HL-60 (cell line): Measurements from ENCODE around the gene TMEM130.

Experiments used
- DNase-seq, 2 experiments: peaks; one replicate each; pipeline ENCODE4 v3.0.0-alpha.2; 2010 to 2020; ENCODE audit warnings: low read depth in 1 of 2, low spot score in 1 of 2
- H3K27ac ChIP-seq: fragments of 250-450 bp; sonication (Bioruptor Pico); replicated peaks from 2 replicates; pipeline ENCODE4 v1.5.1; 2020; ENCODE audit warnings: mild to moderate bottlenecking, moderate library complexity
- H3K27me3 ChIP-seq: fragments of 250-450 bp; sonication (Bioruptor Pico); 2 replicates; pipeline ENCODE4 v1.5.1; 2021; ENCODE audit warnings: mild to moderate bottlenecking, moderate library complexity; ENCODE audit not compliant: insufficient read depth, poor library complexity, severe bottlenecking
- H3K4me3 ChIP-seq: replicated peaks from 2 replicates; pipeline ENCODE4 v1.5.1; 2011; ENCODE audit warnings: mild to moderate bottlenecking, control low read depth, low read length; ENCODE audit not compliant: insufficient read depth
- GABPA ChIP-seq: IDR thresholded peaks from 2 replicates; pipeline ENCODE4 v1.6.1; 2012; ENCODE audit warnings: low read depth
- POLR2AphosphoS5 ChIP-seq: IDR thresholded peaks from 2 replicates; pipeline ENCODE4 v1.6.1; 2012; ENCODE audit warnings: low read depth
- REST ChIP-seq: IDR thresholded peaks from 2 replicates; pipeline ENCODE4 v1.6.1; 2012; ENCODE audit warnings: low read depth; ENCODE audit not compliant: insufficient replicate concordance
- SPI1 ChIP-seq: IDR thresholded peaks from 2 replicates; pipeline ENCODE4 v1.6.1; 2012; ENCODE audit warnings: low read depth, mild to moderate bottlenecking, borderline replicate concordance
- TF ChIP-seq, protein P1 (sequence below): IDR thresholded peaks from one replicate; pipeline ENCODE4 v1.5.1; 2011; ENCODE audit warnings: low read length, control low read depth, inconsistent platforms; ENCODE audit not compliant: insufficient read depth

The TMEM130 gene

GRCh38 chr7:98892609-98893008 is 22.8 kb upstream of the TMEM130 start:
- H3K27ac ChIP-seq: no peak overlapping the region
- TF ChIP-seq SPI1: no peak
- TF ChIP-seq, protein P1, sequence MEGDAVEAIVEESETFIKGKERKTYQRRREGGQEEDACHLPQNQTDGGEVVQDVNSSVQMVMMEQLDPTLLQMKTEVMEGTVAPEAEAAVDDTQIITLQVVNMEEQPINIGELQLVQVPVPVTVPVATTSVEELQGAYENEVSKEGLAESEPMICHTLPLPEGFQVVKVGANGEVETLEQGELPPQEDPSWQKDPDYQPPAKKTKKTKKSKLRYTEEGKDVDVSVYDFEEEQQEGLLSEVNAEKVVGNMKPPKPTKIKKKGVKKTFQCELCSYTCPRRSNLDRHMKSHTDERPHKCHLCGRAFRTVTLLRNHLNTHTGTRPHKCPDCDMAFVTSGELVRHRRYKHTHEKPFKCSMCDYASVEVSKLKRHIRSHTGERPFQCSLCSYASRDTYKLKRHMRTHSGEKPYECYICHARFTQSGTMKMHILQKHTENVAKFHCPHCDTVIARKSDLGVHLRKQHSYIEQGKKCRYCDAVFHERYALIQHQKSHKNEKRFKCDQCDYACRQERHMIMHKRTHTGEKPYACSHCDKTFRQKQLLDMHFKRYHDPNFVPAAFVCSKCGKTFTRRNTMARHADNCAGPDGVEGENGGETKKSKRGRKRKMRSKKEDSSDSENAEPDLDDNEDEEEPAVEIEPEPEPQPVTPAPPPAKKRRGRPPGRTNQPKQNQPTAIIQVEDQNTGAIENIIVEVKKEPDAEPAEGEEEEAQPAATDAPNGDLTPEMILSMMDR: no peak
- TF ChIP-seq REST: no peak
- TF ChIP-seq GABPA: no peak
- no peak for TF ChIP-seq POLR2AphosphoS5
- no peak for DNase-seq
- H3K4me3 ChIP-seq: no peak overlapping the region
- no peaks in the 10 kb centered on the region for H3K27me3 ChIP-seq

- Histone ChIP-seq H3K27me3 (no peaks in the 10 kb centered on the region), H3K4me3 (no peak overlapping the region), H3K27ac (no peak overlapping the region)
- TF ChIP-seq, protein P1: no peak
- TF ChIP-seq SPI1 (no peak), GABPA (no peak), POLR2AphosphoS5 (no peak), REST (no peak)
- DNase-seq: no peak
These were observed 17.2 kb upstream of the TMEM130 start for GRCh38 chr7:98887038-98887437.

DNA sequence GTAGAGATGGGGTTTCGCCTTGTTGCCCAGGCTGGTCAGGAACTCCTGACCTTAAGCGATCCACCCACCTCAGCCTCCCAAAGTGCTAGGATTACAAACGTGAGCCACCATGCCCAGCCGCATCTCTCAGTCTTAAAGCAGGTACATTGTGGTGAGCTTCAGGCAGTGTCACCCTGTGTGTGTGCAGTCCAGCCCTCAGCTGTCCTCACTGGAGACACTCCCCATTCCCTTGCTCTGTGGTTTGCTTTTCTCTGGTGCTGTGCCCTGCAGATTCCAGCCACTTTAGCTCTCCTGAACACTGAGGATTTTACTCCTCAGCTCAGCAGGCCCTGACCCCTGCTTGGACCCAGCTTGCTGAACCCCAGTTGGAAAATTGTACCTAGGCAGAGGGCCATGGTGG is 14.6 kb upstream of the TMEM130 start:
- H3K27me3 ChIP-seq: no peaks in the 10 kb centered on the region
- TF ChIP-seq POLR2AphosphoS5: no peak
- TF ChIP-seq, protein P1: no peak
- TF ChIP-seq REST: no peak
- no peak for TF ChIP-seq GABPA
- TF ChIP-seq SPI1: no peak

More for the DNA sequence above, 14.6 kb upstream of the TMEM130 start:
- Histone ChIP-seq H3K27ac (no peak overlapping the region), H3K4me3 (no peak overlapping the region)
- DNase-seq: no peak
